ENCODE data around the gene CMTM3. TPM values are rescaled to one million over a fixed set of nuclear protein-coding genes. Genes with fewer than 3 reads are reported as not detected.
"Not testable (repeated sequence)": the region's sequence is repeated elsewhere in the genome, so short reads cannot be mapped to it uniquely, and the experiment has no call there.

CMTM3 gene
- total RNA-seq, 1 experiment from 2014 or later: 25.5 TPM

- H3K9me3 ChIP-seq: no peaks in the 10 kb centered on the region
- Mint-ChIP-seq H3K4me1 (ENCODE audit: low read depth, unreplicated experiment) (no peaks in the 10 kb centered on the region), H3K27me3 (ENCODE audit: insufficient read depth, unreplicated experiment) (no peaks in the 10 kb centered on the region), H3K4me3 (ENCODE audit: unreplicated experiment) (no peak overlapping the region), H3K9me3 (ENCODE audit: unreplicated experiment) (no peaks in the 10 kb centered on the region), H3K36me3 (ENCODE audit: insufficient read depth, unreplicated experiment) (peaks cover 20% of the 10 kb centered on the region), H3K27ac (ENCODE audit: unreplicated experiment) (no peak overlapping the region)
- POLR2A ChIA-PET: no interaction called here
- DNase-seq: no peak
- H3K4me1 ChIP-seq: no peaks in the 10 kb centered on the region
- no TSS peak for BruUV-seq (replicated peaks)
- CTCF ChIA-PET: no interaction called here
- H3K4me3 ChIP-seq (ENCODE audit: low read depth, low read length): no peak overlapping the region
- no peak for TF ChIP-seq CTCF (IDR thresholded peaks at IDR 0.05; ENCODE audit: insufficient read depth in 1 of 2, low read depth in 1 of 2, low read length in 1 of 2, severe bottlenecking in 1 of 2, unreplicated experiment in 1 of 2)
- peaks cover 1% of the 10 kb centered on the region for H3K36me3 ChIP-seq (ENCODE audit: control insufficient read depth, insufficient read depth, low read length)
- no peaks in the 10 kb centered on the region for H3K27me3 ChIP-seq (replicated peaks; ENCODE audit: control insufficient read depth, insufficient read depth, low read length)
- intact Hi-C loops (cut with micrococcal nuclease; ENCODE audit: unreplicated experiment): loop anchor here (1.0 kb wide), 1 partner anchor 21 kb away; no protein-coding TSS in a partner anchor
These were observed 25.4 kb downstream of the CMTM3 start for GRCh38 chr16:66629856-66630255.

GRCh38 chr16:66630561-66631260 is 26.2 kb downstream of the CMTM3 start:
- H3K4me1 ChIP-seq; H3K4me3 ChIP-seq (ENCODE audit: low read depth, low read length); H3K36me3 ChIP-seq (ENCODE audit: control insufficient read depth, insufficient read depth, low read length); BruUV-seq (replicated peaks); DNase-seq; intact Hi-C loops (cut with micrococcal nuclease; ENCODE audit: unreplicated experiment); H3K9me3 ChIP-seq; H3K4me1 Mint-ChIP-seq (ENCODE audit: low read depth, unreplicated experiment); H3K4me3 Mint-ChIP-seq (ENCODE audit: unreplicated experiment); H3K27ac Mint-ChIP-seq (ENCODE audit: unreplicated experiment); CTCF ChIA-PET; H3K9me3 Mint-ChIP-seq (ENCODE audit: unreplicated experiment); H3K27me3 Mint-ChIP-seq (ENCODE audit: insufficient read depth, unreplicated experiment); H3K27me3 ChIP-seq (replicated peaks; ENCODE audit: control insufficient read depth, insufficient read depth, low read length); POLR2A ChIA-PET: not testable (repeated sequence)
- H3K36me3 Mint-ChIP-seq (ENCODE audit: insufficient read depth, unreplicated experiment): peaks cover 25% of the 10 kb centered on the region

- H3K36me3 ChIP-seq (ENCODE audit: control insufficient read depth, insufficient read depth, low read length); CTCF ChIA-PET; H3K4me1 ChIP-seq; H3K9me3 Mint-ChIP-seq (ENCODE audit: unreplicated experiment); H3K27me3 Mint-ChIP-seq (ENCODE audit: insufficient read depth, unreplicated experiment); DNase-seq; intact Hi-C loops (cut with micrococcal nuclease; ENCODE audit: unreplicated experiment); H3K27ac Mint-ChIP-seq (ENCODE audit: unreplicated experiment); H3K27me3 ChIP-seq (replicated peaks; ENCODE audit: control insufficient read depth, insufficient read depth, low read length); H3K9me3 ChIP-seq; H3K4me1 Mint-ChIP-seq (ENCODE audit: low read depth, unreplicated experiment); H3K4me3 ChIP-seq (ENCODE audit: low read depth, low read length); POLR2A ChIA-PET; BruUV-seq (replicated peaks); H3K4me3 Mint-ChIP-seq (ENCODE audit: unreplicated experiment): not testable (repeated sequence)
- H3K36me3 Mint-ChIP-seq (ENCODE audit: insufficient read depth, unreplicated experiment): peaks cover 26% of the 10 kb centered on the region
These were observed 27.1 kb downstream of the CMTM3 start for GRCh38 chr16:66631558-66631957.

GRCh38 chr16:66634527-66635196 is 30.2 kb downstream of the CMTM3 start:
- intact Hi-C loops (cut with micrococcal nuclease; ENCODE audit: unreplicated experiment): no loop called here
- no peak for DNase-seq
- no peak overlapping the region for H3K4me3 Mint-ChIP-seq (ENCODE audit: unreplicated experiment)
- H3K4me3 ChIP-seq (ENCODE audit: low read depth, low read length): no peak overlapping the region
- H3K27ac Mint-ChIP-seq (ENCODE audit: unreplicated experiment): no peak overlapping the region
- H3K27me3 ChIP-seq (replicated peaks; ENCODE audit: control insufficient read depth, insufficient read depth, low read length): no peaks in the 10 kb centered on the region
- no peaks in the 10 kb centered on the region for H3K27me3 Mint-ChIP-seq (ENCODE audit: insufficient read depth, unreplicated experiment)
- H3K36me3 Mint-ChIP-seq (ENCODE audit: insufficient read depth, unreplicated experiment): peaks cover 37% of the 10 kb centered on the region
- no peaks in the 10 kb centered on the region for H3K9me3 Mint-ChIP-seq (ENCODE audit: unreplicated experiment)
- no peaks in the 10 kb centered on the region for H3K4me1 ChIP-seq
- no peaks in the 10 kb centered on the region for H3K9me3 ChIP-seq
- peaks cover 1% of the 10 kb centered on the region for H3K36me3 ChIP-seq (ENCODE audit: control insufficient read depth, insufficient read depth, low read length)
- no peaks in the 10 kb centered on the region for H3K4me1 Mint-ChIP-seq (ENCODE audit: low read depth, unreplicated experiment)
- ChIA-PET POLR2A (no interaction called here), CTCF (interaction anchor here (1.5 kb wide), 1 partner anchor 26 kb away, joined by 4 read pairs; no protein-coding TSS in a partner anchor)
- no peak for TF ChIP-seq CTCF (IDR thresholded peaks at IDR 0.05; ENCODE audit: insufficient read depth in 1 of 2, low read depth in 1 of 2, low read length in 1 of 2, severe bottlenecking in 1 of 2, unreplicated experiment in 1 of 2)
- no TSS peak for BruUV-seq (replicated peaks)

Data from Caco-2 (cell line).